Measurements from ENCODE around the gene PAQR3.

GRCh38 chr4:78922207-78922606, 17.0 kb downstream of the PAQR3 start:
- no peak for TF ChIP-seq EZH2 (IDR thresholded peaks at IDR 0.05)
- no peak for TF ChIP-seq FOXP2 (optimal IDR thresholded peaks at IDR 0.05; ENCODE audit: control extremely low read depth, extremely low read length, insufficient read depth)

Data from SK-N-MC (cell line).